Thoracic aorta (tissue), 2 donors: ENCODE data around the gene STIM2. TPM values are rescaled to one million over a fixed set of nuclear protein-coding genes. Genes with fewer than 3 reads are reported as not detected.

ENCODE experiments used
- ATAC-seq: fragments of 150-250 bp; one replicate; pipeline ENCODE4 v1.8.0; 2017; ENCODE audit warnings: low read depth; ENCODE audit not compliant: insufficient number of reproducible peaks, low FRiP score
- DNase-seq: peaks from one replicate; pipeline ENCODE4 v3.0.0-alpha.2; 2020; ENCODE audit warnings: low spot score
- H3K27ac ChIP-seq, 2 donors: fragments of 200-600 bp; sonication (generic); 1 replicate in 1 of 2; 2 replicates in 1 of 2; pipeline ENCODE4 v1.5.1; 2016; ENCODE audit warnings: mild to moderate bottlenecking in 2 of 2, moderate library complexity in 2 of 2
- H3K27me3 ChIP-seq: fragments of 200-600 bp; sonication (generic); replicated peaks from 2 replicates; pipeline ENCODE4 v1.6.0; 2016; ENCODE audit warnings: mild to moderate bottlenecking; ENCODE audit not compliant: insufficient read depth
- H3K36me3 ChIP-seq: fragments of 200-600 bp; sonication (generic); one replicate; pipeline ENCODE4 v1.5.1; 2016
- H3K4me1 ChIP-seq, 2 donors: fragments of 200-600 bp; sonication (generic); 1 replicate in 1 of 2; 2 replicates in 1 of 2; pipeline versions ENCODE4 v1.5.1 to v1.6.0; 2016; ENCODE audit warnings: low read depth in 2 of 2, mild to moderate bottlenecking in 1 of 2; ENCODE audit not compliant: control insufficient read depth in 1 of 2
- H3K4me3 ChIP-seq: fragments of 200-600 bp; sonication (generic); 2 replicates; pipeline ENCODE4 v1.5.1; 2016; ENCODE audit warnings: mild to moderate bottlenecking
- H3K9me3 ChIP-seq: fragments of 200-600 bp; sonication (generic); 2 replicates; pipeline ENCODE4 v1.5.1; 2016
- CTCF ChIP-seq: fragments of 200-600 bp; sonication (generic); IDR thresholded peaks from one replicate; pipeline ENCODE4 v1.5.1; 2019; ENCODE audit warnings: antibody characterized with exemption
- total RNA-seq, 2 donors: library from RNA; depleted of rRNA; stranded (reverse); fragments of >200 nt; gene quantifications; one replicate each; pipeline versions ENCODE4 v1.1.0 to v1.2.3, GENCODE V29; 2016

STIM2 gene
- total RNA-seq, 2 donors from 2014 or later, result 14.3 to 53.3 TPM

GRCh38 chr4:26874110-26874509, 13.5 kb downstream of the STIM2 start:
- Histone ChIP-seq H3K9me3 (no peaks in the 10 kb centered on the region), H3K4me3 (no peak overlapping the region), H3K36me3 (no peaks in the 10 kb centered on the region), H3K27ac (no peak overlapping the region), H3K27me3 (no peaks in the 10 kb centered on the region), H3K4me1 (no peaks in the 10 kb centered on the region)
- DNase-seq, result no peak
- no peak for ATAC-seq
- no peak for TF ChIP-seq CTCF

- no peak for TF ChIP-seq CTCF
- Histone ChIP-seq H3K4me3 (no peak overlapping the region), H3K27ac (no peak overlapping the region), H3K36me3 (no peaks in the 10 kb centered on the region), H3K9me3 (no peaks in the 10 kb centered on the region), H3K27me3 (no peaks in the 10 kb centered on the region), H3K4me1 (no peaks in the 10 kb centered on the region)
- no peak for ATAC-seq
- DNase-seq, result no peak
These were observed 16.8 kb downstream of the STIM2 start for GRCh38 chr4:26877406-26877805.

- H3K27me3 ChIP-seq, result no peaks in the 10 kb centered on the region
- no peak for ATAC-seq
- H3K4me3 ChIP-seq, result no peak overlapping the region
- H3K4me1 ChIP-seq, result no peaks in the 10 kb centered on the region
- DNase-seq, result no peak
- no peak overlapping the region for H3K27ac ChIP-seq
- no peaks in the 10 kb centered on the region for H3K36me3 ChIP-seq
- TF ChIP-seq CTCF, result no peak
- H3K9me3 ChIP-seq, result no peaks in the 10 kb centered on the region
These were observed 17.3 kb downstream of the STIM2 start for GRCh38 chr4:26877961-26878360.

GRCh38 chr4:26878794-26879391, 18.3 kb downstream of the STIM2 start:
- no peak overlapping the region for H3K27ac ChIP-seq
- ATAC-seq (no peak), DNase-seq (no peak)
- no peak overlapping the region for H3K4me3 ChIP-seq
- no peaks in the 10 kb centered on the region for H3K4me1 ChIP-seq
- no peaks in the 10 kb centered on the region for H3K27me3 ChIP-seq
- H3K36me3 ChIP-seq, result no peaks in the 10 kb centered on the region
- no peaks in the 10 kb centered on the region for H3K9me3 ChIP-seq
- no peak for TF ChIP-seq CTCF

- DNase-seq, result no peak
- Histone ChIP-seq H3K36me3 (no peaks in the 10 kb centered on the region), H3K27me3 (no peaks in the 10 kb centered on the region), H3K4me3 (no peak overlapping the region), H3K4me1 (no peaks in the 10 kb centered on the region), H3K9me3 (no peaks in the 10 kb centered on the region), H3K27ac (no peak overlapping the region)
- ATAC-seq, result no peak
- no peak for TF ChIP-seq CTCF
These were observed 19.2 kb downstream of the STIM2 start for GRCh38 chr4:26879805-26880204.
